Measurements from ENCODE around the gene TLCD1. TPM values are rescaled to one million over a fixed set of nuclear protein-coding genes. Genes with fewer than 3 reads are reported as not detected.

TLCD1 gene
- total RNA-seq, 1 donor from 2014 or later, result 2.4 TPM

GRCh38 chr17:28763137-28763799, 37.2 kb upstream of the TLCD1 start:
- Mint-ChIP-seq H3K9me3 (ENCODE audit: unreplicated experiment) (no peaks in the 10 kb centered on the region), H3K27ac (ENCODE audit: unreplicated experiment) (peak overlapping the region; percentile 24), H3K27me3 (ENCODE audit: unreplicated experiment) (peaks cover 13% of the 10 kb centered on the region), H3K4me3 (ENCODE audit: unreplicated experiment) (no peak overlapping the region), H3K4me1 (ENCODE audit: unreplicated experiment) (peaks cover 37% of the 10 kb centered on the region), H3K36me3 (ENCODE audit: low read depth, unreplicated experiment) (peaks cover 31% of the 10 kb centered on the region)
- no peak for TF ChIP-seq CTCF (IDR thresholded peaks at IDR 0.05; ENCODE audit: unreplicated experiment)
- no peak for DNase-seq (ENCODE audit: low spot score)

DNA sequence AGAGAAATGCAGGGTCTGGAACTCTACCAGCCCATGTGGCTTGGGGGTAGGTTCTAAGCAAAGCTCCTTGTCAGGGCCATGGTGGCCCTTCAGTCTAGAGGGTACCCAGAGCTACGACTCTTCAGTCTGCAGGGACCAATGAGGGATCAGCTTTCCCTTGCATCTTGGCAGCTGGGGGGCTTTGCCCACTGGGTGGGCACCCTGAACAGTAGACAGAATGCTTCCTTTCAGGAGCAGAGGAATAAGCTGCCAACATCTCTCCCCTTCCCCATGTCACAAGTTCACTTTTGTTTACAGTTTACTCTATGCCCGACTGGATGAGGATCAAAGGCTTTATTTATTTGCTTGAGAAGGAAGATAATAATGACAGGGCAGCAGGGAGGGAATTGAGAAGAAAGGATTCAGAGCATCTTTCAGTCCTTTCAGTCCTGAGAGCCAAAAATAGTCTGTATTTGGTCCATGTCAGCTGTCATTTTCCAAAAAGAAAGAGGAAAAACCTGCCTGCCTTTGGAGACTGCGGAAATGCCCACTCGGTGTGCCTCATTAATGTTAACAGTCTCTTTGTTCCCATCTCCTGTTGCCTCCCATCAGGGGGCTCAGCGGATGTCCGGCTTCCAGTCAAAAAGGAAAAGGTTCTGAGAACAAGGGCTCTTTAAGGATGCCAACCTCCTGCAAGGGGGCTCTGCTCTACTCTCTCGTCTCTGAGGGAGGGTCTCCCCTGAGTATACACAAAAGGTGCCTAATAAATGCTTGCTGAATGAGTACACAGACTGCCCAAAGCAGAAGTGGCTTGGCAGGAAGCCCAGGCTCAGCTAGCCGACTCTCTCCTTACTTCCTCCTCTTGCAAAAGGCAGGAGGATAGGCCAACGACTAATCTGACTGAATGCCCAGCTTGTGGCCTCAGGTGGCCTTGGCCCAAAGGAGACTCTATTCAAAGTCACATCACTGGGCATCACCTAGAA, 34.8 kb upstream of the TLCD1 start:
- peak overlapping the region; percentile 90 for H3K27ac Mint-ChIP-seq (ENCODE audit: unreplicated experiment)
- peak; percentile 59 for DNase-seq (ENCODE audit: low spot score)
- H3K4me1 Mint-ChIP-seq (ENCODE audit: unreplicated experiment), result peaks cover 59% of the 10 kb centered on the region
- TF ChIP-seq CTCF (IDR thresholded peaks at IDR 0.05; ENCODE audit: unreplicated experiment), result no peak
- H3K4me3 Mint-ChIP-seq (ENCODE audit: unreplicated experiment), result peak overlapping the region; percentile 42
- H3K9me3 Mint-ChIP-seq (ENCODE audit: unreplicated experiment), result peaks cover 4% of the 10 kb centered on the region
- peaks cover 19% of the 10 kb centered on the region for H3K27me3 Mint-ChIP-seq (ENCODE audit: unreplicated experiment)
- H3K36me3 Mint-ChIP-seq (ENCODE audit: low read depth, unreplicated experiment), result peaks cover 49% of the 10 kb centered on the region

GRCh38 chr17:28759256-28759865, 33.3 kb upstream of the TLCD1 start:
- no peak for TF ChIP-seq CTCF (IDR thresholded peaks at IDR 0.05; ENCODE audit: unreplicated experiment)
- peak overlapping the region; percentile 68 for H3K27ac Mint-ChIP-seq (ENCODE audit: unreplicated experiment)
- H3K27me3 Mint-ChIP-seq (ENCODE audit: unreplicated experiment), result peaks cover 21% of the 10 kb centered on the region
- H3K4me3 Mint-ChIP-seq (ENCODE audit: unreplicated experiment), result peak overlapping the region; percentile 83
- H3K36me3 Mint-ChIP-seq (ENCODE audit: low read depth, unreplicated experiment), result peaks cover 46% of the 10 kb centered on the region
- H3K4me1 Mint-ChIP-seq (ENCODE audit: unreplicated experiment), result peaks cover 57% of the 10 kb centered on the region
- H3K9me3 Mint-ChIP-seq (ENCODE audit: unreplicated experiment), result peaks cover 4% of the 10 kb centered on the region
- DNase-seq (ENCODE audit: low spot score), result no peak

DNA sequence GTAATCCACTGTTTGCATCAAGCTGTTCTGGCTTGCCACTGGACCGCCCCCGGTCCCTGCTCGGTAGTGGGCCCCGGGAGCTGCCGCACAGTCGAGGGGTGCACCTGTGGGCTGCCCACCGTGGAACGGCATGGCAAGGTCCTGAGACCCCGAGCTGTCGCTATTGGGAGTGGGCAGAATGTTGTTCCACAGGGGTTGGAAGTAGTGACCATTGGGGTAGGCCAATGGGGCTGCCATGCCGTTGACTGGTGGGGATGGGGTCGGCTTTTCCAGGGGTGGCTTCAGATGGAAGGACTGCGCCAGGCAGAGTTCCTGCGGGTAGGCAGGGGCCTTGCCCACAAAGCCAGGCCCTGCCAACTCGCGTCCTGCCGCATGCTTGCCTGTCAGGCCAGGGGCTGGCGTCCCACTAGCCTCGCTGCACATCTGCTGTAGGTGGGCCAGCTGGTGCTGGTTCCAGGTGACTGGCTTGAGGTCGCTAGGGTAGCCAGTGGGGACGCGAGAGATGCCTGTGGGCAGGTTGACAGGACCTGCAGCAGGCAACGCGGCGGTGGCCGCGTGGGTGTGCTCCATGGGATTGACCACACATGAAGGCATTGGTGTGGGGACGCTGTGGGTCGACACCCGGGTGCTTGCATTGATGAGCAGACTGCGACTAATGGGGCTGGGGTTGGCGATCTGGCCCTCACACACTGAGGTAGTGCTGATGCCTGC, 32.5 kb upstream of the TLCD1 start:
- Mint-ChIP-seq H3K27me3 (ENCODE audit: unreplicated experiment) (peaks cover 22% of the 10 kb centered on the region), H3K4me1 (ENCODE audit: unreplicated experiment) (peaks cover 55% of the 10 kb centered on the region), H3K36me3 (ENCODE audit: low read depth, unreplicated experiment) (peaks cover 46% of the 10 kb centered on the region), H3K4me3 (ENCODE audit: unreplicated experiment) (peak overlapping the region; percentile 83), H3K27ac (ENCODE audit: unreplicated experiment) (peak overlapping the region; percentile 68), H3K9me3 (ENCODE audit: unreplicated experiment) (peaks cover 4% of the 10 kb centered on the region)
- TF ChIP-seq CTCF (IDR thresholded peaks at IDR 0.05; ENCODE audit: unreplicated experiment), result no peak
- no peak for DNase-seq (ENCODE audit: low spot score)

Measured in endothelial cell (in vitro differentiated cells).